ENCODE data around the gene LAMB4.

GRCh38 chr7:108073305-108074070 lies 56.7 kb downstream of the LAMB4 start:
- TF ChIP-seq CTCF (IDR thresholded peaks at IDR 0.05) (no peak), POLR2A (IDR thresholded peaks at IDR 0.05; ENCODE audit: low read length) (no peak)

Measured in A549 (cell line).